CD4-positive, alpha-beta T cell treated with Interleukin-4 for 4 hours (primary cell): ENCODE measurements around the gene RAMP2.
"Not testable (repeated sequence)": the region's sequence is repeated elsewhere in the genome, so short reads cannot be mapped to it uniquely, and the experiment has no call there.

Experiments
- DNase-seq: peaks from one replicate; pipeline ENCODE4 v3.0.0-alpha.2; 2020

Gene RAMP2, protein sequence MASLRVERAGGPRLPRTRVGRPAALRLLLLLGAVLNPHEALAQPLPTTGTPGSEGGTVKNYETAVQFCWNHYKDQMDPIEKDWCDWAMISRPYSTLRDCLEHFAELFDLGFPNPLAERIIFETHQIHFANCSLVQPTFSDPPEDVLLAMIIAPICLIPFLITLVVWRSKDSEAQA

GRCh38 chr17:42760652-42761581 is at the start of gene RAMP2:
Gene RAMP2, plus strand, starts transcription at chr17:42761227. Its CDS starts 35 bp downstream, at chr17:42761262.
- no peak for DNase-seq

DNA sequence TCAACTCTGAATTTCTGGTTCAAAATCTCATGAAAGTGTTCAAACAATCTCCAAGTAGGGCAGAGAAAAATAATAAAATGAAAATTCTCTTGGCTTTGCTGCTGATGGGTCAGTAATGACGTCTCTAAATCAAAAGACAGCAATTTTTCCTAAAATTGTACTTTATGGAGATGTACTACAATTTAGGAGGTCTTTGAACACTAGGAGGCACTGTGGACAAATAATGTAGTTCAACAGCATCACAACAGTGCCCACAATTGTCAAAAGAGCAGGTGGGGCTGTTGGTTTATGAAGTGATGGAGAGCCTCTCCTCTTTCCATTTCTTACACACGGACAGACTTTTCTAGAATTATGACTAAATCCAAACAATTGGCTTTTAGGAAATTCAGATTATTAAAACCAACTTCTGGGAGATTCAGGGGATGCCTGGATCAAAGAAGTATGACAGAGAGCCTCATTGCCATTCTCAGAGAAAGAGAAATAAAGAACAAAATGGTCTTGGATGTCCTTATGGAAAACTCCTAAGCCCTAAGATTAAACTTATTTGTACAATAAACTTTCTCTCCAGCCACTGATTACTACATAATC is 39.9 kb upstream of the RAMP2 start:
- DNase-seq, result peak; percentile 68

GRCh38 chr17:42723636-42724035 is 37.4 kb upstream of the RAMP2 start:
- DNase-seq, result no peak

DNA sequence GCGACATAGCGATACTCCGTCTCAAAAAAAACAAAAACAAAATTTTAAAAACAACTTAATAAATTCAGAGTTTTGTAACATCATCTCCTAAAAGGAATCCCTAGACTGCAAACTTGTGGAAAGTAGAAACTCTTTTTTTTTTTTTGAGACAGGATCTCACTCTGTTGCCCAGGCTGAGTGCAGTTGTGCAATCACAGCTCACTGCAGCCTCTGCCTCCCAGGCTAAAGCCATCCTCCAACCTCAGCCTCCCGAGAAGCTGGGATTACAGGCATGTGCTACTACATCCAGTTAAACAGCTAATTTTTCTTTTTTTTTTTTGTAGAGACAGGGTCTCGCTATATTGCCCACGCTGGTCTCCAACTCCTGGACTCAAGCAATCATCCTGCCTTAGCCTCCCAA is 35.9 kb upstream of the RAMP2 start:
- no peak for DNase-seq

DNA sequence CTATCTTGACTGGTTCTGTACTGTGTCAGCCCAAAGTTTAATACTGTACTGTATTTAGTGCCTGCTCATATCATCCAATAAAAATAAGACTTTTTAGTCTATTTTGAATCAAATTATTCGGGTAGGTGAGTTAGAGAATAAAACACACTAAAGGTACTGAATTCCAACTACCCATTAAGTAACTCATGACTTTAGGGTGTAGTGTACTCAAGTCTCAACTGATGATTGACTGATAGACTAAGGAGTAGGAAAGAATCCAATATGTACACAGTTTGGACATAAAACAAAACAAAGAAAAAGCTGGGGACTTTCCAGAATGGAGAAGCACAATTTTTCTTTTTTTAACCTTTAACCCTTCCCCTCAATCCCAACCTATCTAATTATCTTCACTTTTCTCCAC is 20.3 kb upstream of the RAMP2 start:
- no peak for DNase-seq

DNA sequence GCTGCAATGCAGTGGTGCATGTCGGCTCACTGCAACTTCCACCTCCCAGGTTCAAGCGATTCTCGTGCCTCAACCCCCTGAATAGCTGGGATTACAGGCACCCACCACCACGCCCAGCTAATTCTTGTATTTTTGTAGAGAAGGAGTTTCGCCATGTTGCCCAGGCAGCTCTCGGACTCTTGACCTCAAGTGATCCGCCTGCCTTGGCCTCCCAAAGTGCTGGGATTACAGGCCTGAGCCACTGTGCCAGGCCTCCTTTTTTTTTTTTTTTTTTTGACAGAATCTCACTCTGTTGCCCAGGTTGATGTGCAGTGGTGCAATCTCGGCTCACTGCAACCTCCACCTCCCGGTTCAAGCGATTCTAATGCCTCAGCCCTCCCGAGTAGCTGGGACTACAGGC is 18.1 kb upstream of the RAMP2 start:
- not testable (repeated sequence) for DNase-seq

DNA sequence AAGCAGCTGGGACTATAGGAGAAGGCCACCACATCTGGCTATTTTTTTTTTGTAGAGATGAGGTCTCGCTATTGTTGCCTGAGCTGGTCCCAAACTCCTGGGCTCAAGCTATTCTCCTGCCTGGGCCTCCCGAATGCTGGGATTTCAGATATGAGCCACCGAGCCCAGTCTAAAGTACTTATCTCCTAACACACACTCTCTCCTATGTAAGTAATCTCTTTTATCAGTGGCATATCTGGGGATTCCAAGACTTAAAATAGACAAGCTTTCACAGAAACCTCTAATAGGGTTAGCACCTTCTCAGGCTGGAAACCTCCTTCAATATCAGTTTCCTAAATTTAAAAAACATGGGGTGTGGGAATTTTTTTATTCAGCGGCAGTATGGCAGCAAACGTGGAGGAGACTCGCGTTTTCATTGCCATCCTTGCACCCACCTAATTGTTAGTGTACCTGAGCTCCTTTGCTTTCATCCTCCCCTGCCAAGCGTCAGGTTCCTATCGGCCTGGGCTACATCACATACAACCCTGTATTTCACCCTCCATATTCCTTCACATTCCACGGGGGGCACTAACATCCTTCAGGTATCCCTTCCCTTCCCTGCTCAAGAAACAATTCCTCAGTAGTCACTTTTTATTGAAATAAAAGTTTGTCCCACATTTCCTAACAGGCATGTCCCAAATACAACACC is 17.3 kb upstream of the RAMP2 start:
- DNase-seq, result no peak

DNA sequence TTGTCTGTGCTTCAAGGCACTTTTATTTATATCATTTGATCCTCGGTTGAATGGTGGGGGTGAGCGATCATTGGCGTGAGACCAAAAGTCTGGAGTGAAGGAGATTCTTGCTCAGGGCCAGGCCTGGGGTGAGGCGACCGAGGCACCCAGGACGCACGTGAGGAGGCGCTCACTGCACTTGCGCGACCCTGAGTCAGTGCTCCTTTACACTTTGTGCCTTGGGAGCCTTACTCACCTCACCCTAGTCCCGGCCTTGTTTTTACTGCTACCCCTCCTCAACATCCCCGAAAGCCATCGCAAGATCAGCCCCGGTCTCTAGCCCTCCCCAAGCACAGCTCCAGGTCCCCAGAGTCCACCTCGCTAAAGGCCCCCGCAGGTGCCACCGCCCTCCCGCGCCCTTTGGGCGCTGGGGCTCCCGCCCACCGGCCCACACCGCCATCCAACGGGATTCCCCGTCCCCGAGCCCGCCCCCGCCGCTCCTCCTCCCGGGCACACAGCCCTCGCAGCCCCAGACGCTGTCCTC is 16.7 kb upstream of the RAMP2 start:
- DNase-seq, result peak; percentile 71

DNA sequence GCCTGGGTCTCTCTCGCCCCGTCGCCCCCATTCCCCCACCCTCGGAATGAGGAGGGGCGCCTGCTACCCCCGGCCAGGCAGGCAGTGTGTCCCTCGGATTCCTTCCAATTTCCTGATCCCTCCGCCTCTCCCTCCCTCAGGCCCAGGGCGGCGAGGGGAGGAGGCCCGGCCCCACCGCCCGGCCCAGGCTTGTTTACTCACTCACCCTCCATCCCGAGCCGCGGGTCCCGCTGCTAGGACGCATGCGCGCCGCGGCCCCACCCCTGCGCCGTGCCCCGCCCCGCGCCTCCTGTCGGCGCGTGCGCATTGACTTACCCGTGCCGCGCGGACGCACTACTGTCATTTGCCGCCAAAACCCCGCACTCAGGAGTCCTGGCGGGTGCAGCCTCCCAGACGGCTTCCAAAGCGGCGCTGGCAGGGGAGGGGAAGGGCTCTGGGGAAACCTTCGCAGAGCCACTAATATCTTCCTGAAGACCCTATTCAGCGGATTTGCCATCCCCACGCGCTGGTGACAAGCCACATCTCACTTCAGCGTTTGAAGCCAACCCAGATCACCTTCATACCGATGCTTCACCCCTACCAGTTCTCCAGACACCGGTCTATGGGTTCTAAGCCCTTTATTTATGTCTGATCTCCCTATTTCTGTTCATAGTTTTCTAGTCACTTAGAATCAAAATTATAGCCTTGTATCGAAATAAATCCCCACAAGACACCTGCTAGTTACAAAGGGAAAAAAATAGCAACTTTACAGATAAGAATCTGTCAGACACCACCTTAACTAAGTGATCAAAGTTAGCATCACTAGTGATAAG is 16.0 kb upstream of the RAMP2 start, which contains the start of gene EZH1:
Gene EZH1 (minus strand): TSS at position 235 of the 812 bp plus-strand sequence. CDS start 16,099 bp downstream, outside the sequence.
- DNase-seq, result peak; percentile 91

DNA sequence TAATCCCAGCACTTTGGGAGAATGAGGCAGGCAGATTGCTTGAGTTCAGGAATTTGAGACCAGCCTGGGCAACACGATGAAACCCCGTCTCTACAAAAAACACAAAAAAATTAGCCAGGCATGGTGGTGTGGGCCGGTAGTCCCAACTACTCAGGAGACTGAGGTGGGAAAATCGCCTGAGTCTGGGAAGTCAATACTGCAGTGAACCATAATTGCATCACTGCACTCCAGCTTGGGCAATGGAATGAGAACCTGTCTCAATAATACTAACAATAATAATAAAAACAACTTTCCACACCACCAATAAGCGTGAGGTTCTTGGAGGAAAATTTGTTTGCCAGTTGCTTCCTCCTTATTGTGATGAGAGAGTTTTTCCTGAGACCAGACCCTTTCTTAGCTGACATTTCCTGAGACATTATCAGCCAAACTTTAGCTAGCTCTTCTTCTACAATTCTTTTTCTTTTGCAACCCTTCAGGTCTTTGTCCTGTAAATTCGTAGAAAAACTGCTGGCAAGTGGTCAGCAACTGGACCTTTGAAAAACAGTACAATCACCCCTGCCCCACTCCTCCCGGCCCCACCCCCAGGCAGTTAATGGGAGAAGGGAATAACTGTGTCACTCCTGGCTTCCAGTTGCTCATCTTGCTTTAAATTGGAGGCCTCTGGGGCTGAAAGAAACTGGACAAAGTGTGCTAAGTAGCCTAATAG is 12.7 kb upstream of the RAMP2 start:
- no peak for DNase-seq

DNA sequence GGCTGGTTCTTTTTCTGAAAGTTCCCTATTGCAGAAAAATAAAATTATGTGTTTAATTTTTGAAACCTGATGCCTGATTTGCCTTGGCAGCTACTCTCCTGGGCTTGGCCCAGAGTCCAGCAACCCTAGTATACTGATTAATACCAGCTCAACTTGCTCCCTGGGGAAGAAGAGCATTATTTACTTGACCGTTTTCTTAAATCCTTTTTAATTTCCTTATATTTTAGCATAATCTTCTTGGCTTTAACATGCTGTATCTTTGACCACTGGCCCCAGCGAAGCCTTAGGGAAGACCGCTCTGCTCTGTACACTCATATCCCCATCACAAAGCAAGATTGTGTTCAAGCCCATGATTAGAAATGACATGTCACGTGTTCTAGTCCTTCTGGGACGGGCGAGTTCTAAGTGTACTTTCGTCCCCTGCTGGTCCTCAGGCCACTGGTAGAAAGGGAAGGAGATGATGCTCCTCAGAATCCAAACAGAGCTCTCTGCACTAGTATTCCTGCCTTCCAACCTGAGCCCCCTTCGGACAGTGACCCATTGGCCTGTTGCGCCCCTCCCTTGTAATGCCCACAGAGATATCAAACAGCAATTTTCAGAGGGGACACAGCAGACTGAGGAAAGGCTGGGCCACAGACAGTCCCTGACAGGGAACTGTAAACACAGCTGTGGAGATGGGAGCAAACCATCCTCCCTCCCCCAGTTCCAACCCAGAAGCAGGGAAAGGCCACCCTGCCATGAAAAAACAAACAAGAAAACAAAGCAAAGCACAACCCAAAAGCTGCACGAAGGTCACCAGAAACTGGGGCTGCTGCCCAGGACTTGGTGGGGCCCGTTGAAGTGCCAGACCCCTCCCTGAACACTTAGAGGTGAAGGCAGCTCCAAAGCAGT is 11.9 kb upstream of the RAMP2 start:
- no peak for DNase-seq

DNA sequence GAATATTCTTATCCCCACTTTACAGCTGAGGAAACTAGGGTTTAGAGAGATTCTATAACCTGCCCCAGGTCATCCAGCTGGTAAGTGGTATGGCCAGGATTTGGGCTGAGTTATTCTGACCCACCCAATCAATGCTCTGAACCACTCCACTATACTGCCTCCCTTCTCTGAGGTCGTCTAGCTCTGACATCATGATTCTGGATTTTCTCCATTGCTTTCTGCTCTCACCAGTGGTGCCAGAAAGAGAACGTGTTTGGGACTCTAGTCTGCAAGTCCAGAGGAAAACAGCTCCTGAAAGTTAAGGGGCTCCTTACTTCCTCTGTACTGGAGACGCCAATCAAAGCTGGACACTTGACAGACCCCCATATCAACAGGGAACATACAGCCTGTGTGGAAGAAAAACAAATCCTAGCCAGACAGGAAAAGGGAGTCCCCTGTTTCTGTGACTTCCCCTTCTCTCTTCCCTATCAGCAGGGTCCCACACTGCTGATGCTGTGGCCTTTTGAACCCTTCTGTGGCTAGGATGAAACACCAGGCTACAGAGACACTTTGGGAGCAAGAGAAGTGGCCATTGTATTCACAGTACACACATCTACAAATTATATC is 10.2 kb upstream of the RAMP2 start:
- no peak for DNase-seq

DNA sequence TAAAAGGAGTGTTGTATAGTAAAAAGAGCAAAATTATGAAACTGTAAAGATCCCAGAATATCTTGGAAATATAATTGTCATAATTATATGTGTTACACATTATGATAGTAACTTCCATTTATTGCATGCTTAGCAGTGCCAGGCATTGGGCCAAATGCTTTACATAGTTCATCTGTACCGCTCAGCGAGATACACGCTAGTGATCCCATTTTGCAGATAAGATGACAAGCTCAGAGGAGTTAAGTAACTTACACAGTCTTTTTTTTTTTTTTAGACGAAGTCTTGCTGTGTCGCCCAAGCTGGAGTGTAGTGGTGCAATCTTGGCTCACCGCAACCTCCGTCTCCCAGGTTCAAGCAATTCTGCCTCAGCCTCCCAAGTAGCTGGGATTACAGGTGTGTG is 9.4 kb upstream of the RAMP2 start:
- DNase-seq, result no peak

DNA sequence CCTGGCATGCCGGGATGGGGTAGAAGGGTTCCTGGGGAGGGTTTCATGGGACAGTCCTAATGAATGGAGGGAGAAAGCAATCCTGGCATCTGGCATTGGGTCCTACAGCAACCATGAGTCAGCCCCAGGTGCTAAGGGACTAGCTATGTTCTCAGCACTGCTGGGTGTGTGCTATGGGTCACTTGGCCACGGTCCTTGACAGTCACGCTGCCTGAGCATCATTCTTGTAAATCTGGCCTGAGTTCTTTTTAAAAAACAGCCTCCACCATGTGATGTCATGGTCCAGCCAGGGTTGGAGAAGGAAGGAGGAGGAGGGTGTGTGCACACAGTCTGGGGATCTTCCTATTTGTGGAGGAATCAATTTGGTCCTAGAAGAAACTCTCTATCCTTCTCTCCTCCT is 6.2 kb upstream of the RAMP2 start:
- DNase-seq, result no peak

DNA sequence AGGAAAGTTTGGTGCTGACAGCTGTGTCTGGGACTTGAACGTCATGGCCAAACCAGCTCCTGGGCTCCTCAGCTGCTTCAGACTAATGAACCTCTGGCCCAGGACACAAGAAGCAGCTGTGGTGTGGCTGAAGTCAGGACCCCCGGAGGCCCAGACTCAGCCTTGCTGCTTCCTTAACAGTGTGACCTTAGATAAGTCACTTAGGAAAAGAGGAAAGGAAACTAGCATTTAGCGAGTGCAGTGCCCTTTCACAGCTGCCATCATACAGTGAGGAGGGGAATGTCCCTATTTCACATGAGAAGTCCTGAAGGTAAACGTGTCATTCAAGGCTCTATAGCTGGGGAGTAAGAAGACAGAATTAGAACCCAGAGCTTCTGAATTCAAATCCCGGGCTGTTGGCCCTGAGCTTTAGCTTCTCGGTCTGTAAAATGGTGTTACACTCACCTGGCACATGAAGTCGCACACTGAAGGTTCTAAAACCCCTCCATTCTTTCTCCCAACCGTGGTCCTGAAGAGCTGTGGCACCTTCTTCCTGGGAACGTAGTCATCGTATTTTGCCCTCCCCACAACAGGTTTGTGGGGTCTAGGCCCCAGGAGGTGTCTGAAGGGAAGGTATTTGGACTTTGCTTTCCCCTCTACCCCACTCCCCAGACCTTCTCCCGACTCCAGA is 910 bp upstream of the RAMP2 start:
- DNase-seq, result no peak

GRCh38 chr17:42761638-42762037 is 611 bp downstream of the RAMP2 start:
- DNase-seq, result no peak

GRCh38 chr17:42766124-42766523 is 5.1 kb downstream of the RAMP2 start:
- DNase-seq, result no peak

GRCh38 chr17:42767512-42767911 is 6.5 kb downstream of the RAMP2 start:
- DNase-seq, result no peak

GRCh38 chr17:42768006-42768405 is 7.0 kb downstream of the RAMP2 start:
- not testable (repeated sequence) for DNase-seq
